HG03457 (cell line): ENCODE results near the gene HNMT.
A peak's percentile ranks its signal among the peaks of the same experiment; 100 is the strongest.

ENCODE experiments used
- ATAC-seq: cut with Tn5 transposase; IDR thresholded peaks from one replicate; pipeline ENCODE4 v1.9.1; 2021; ENCODE audit warnings: moderate number of reproducible peaks; ENCODE audit not compliant: unreplicated experiment

The HNMT gene

DNA sequence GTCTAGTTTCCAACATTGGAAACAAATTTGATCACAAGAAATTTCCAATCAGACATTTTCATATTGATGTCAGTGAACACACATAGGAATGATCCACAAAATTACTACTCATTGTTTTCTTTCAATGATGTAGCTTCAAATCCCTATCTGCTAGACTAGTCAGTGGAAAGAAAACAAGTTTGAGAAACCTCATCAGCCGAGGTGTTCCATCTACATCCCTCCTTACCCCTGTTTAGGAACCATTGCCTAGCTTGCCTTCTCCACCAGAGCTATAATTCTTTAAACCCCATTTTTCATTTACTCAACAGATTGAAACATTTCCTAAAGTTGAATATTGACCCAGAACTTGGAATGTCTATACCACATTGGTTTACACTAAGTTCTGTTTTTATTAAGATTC, 45.3 kb downstream of the HNMT start:
- ATAC-seq = no peak

DNA sequence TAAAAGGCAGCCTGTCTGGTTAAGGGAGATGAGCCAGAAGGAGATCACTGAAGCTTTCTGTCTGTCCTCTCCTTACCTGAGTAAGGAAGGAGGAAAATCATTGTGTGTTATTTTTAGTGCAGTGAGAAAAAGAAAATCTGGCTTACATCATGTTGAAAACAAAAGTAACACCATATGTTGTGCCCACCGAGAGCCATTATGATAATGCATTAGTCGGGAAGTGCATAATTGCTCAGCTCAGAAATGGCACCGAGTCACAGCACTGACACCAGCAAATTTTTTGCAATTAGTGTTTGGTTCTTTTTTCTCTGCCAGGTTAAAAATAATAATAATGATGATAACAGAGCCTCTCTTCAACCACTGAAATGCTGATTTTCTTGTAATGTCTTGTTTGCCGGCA, 46.6 kb downstream of the HNMT start:
- ATAC-seq = no peak

DNA sequence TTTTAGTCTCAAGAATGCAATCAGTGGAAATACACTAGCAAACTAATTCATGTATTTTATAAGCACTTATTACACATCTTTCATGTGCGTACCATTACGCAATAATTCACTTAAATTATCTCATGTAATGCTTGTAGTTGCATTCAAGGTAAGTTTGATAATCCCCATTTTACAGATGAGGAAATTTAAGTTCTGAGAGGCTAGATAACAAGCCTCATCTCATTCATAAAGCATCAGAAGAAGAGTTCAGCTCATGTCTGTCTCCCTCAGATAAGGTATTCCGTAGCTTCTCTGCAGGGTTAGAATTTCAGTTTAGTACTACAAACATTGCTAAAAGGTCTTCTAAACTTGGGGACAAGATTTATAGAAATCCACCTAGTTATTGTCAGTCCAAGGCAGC, 47.8 kb downstream of the HNMT start:
- ATAC-seq = no peak

DNA sequence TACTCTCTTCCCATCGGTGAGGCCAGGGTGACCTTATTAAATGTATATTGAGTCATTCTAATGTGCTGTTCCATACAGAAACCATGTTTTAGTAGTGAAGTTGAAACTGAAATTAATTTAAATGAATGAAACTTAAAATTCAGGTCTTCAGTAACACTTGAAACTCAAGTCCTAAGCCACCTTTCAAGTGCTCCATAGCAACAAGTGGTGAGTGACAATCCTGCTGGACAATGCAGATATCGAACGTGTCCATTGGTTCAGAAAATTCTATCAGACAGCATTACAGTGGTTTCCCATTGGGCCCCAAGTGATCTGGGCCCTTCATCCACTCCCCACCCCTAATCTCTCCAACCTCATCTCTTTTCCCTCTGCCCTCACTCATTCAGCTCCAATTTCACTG, 48.7 kb downstream of the HNMT start:
- ATAC-seq = no peak

DNA sequence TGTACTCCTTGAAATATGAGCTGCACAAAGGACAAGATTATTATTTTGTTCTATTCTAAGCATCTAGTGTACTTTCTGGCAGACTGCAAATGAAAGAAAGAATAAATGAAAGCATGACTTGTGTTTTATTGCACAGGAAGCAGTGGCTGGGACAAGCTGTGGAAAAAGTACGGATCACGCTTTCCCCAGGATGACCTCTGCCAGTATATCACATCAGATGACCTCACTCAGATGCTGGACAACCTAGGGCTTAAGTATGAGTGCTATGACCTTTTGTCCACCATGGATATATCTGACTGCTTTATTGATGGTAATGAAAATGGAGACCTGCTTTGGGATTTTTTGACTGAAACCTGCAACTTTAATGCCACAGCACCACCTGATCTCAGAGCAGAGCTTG, 49.4 kb downstream of the HNMT start:
- ATAC-seq = no peak

- no peak for ATAC-seq
These were observed 51.2 kb downstream of the HNMT start for GRCh38 chr2:138015494-138015893.

GRCh38 chr2:138016351-138017087, 52.2 kb downstream of the HNMT start:
- no peak for ATAC-seq

- no peak for ATAC-seq
These were observed 53.6 kb downstream of the HNMT start for GRCh38 chr2:138017824-138018223.

DNA sequence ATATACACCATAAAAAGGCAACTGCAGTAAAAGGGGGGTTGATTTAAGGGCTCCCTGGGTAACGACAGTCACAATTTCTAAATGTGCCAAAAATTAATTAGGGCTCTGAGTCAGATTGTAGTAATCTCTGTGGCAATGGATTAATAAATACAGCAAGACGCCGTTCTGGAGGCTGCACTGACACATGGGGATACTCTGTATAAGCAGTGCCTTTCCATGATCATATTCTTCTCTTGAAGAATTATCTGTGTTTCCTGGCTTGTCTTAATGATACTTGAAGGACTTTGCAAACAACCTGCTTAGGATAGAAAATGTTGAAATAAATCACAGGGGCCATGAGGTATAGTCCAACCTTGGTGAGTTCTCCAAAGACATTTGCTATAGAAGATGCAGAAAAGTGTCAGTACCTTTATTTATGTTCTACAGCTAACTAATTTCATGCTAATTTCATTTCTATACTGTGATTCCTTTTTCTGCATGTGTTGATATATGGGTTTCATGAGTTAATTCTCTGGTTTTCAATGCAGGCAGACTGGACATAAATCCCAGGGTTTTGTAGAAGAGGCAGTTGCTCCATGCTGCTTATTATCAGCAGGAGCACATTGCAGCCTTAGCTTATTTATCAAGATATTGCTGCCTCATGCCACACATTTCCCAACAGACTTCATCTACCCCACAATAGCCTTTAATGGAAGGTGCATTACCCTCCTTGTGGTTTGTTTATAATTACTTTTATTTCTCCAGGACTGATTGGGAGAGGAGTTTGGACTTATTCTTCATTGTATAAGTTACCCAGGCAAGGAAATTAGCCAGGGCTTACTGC, 54.8 kb downstream of the HNMT start:
- ATAC-seq = no peak

- no peak for ATAC-seq
These were observed 56.2 kb downstream of the HNMT start for GRCh38 chr2:138020432-138020831.

GRCh38 chr2:138021154-138021553, 56.9 kb downstream of the HNMT start:
- ATAC-seq = no peak

DNA sequence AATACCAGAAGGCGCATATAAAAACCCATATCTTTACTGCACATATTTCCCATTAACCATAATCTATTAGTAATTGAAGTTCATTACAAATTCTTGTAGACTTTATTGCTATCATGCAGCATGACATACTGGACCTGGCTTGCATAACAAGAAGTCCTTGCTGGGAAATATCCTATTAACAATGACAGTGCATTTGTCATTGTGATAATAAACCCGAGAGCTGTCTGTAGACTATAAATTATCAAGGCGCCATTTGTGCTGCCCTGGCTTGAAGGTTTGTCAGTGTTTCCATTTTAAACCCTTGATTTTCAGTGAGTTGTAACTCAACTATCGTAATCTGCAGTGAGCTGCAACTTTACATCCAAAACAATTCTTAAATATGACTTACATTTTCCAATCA, 59.0 kb downstream of the HNMT start:
- no peak for ATAC-seq

DNA sequence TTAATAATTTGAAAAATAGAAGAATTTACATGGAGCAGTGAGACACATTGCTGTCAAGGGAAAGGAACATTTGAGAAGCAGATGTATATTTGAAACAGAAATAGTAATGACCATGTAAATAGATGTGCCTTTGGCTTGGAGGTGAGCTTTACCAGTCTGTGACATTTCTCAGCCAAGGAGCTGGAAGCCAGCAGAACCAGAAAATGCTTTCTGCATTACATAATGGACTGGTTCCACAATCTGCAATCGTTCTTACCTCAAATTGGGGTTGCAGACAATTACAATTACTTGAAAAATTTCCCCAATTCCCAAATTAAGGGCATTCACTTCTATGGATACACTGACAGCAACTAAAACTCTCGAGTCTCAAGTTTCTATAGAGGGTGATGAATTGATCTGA, 59.7 kb downstream of the HNMT start:
- ATAC-seq = no peak

GRCh38 chr2:138026111-138027020, 62.1 kb downstream of the HNMT start:
- ATAC-seq = no peak

DNA sequence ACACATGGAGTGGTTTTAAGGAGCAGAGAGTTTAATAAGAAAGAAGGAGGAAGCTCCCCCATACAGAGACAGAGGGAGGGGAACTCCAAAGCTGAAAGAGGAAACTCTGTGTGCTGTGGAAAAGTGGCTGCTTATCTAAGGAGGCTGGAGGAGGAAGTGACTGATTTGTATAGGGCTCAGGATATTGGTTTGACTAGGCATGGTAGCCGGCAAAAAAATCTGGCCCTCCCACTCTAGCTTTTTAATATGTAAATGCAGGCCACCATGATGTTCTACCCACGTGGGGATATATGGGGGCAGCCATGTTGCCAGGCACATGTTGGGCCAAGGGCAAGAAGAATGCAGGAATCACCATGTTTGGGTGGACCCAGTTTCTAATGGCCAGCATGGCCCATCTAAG, 64.3 kb downstream of the HNMT start:
- ATAC-seq = peak; percentile 78

GRCh38 chr2:138029276-138029675, 65.0 kb downstream of the HNMT start:
- no peak for ATAC-seq

DNA sequence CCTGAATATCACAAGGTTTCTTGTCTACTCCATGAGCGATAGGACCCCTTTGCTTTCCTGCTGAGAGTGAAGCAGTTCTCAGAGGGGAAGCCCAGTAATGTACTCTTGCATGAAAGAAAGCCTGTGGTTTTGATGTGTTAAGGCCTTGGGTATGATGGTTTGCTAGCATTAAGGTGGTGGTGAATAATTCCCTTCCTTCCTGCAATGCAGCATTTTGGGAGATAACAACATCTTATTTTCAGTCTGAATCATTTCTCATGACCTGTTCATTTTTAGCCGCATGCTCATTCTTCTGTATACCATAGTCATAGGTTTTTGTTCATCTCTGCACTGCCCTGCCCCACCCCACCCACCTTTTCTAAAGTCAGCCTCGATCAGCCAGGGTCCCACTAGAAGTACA, 66.2 kb downstream of the HNMT start:
- peak; percentile 55 for ATAC-seq

GRCh38 chr2:138032334-138032733, 68.1 kb downstream of the HNMT start:
- ATAC-seq = no peak

- ATAC-seq = no peak
These were observed 70.3 kb downstream of the HNMT start for GRCh38 chr2:138034536-138034935.

GRCh38 chr2:138035608-138036217, 71.4 kb downstream of the HNMT start:
- ATAC-seq = no peak

- ATAC-seq = no peak
These were observed 72.2 kb downstream of the HNMT start for GRCh38 chr2:138036522-138036921.
